NCI-H2107 (cell line): ENCODE results near the gene HOXC11.
A peak's percentile ranks its signal among the peaks of the same experiment; 100 is the strongest.

Experiments
- DNase-seq: peaks from one replicate; lab custom pipeline; 2025; lab: John Stamatoyannopoulos, UW

Gene HOXC11

GRCh38 chr12:53974084-53975063, 1.4 kb downstream of the HOXC11 start, which contains the start of gene HOTAIR:
Gene HOTAIR, minus strand, starts transcription at chr12:53974954.
- DNase-seq: no peak

GRCh38 chr12:53975064-53975471, 2.1 kb downstream of the HOXC11 start:
- no peak for DNase-seq

- no peak for DNase-seq
These were observed 2.7 kb downstream of the HOXC11 start for GRCh38 chr12:53975479-53976152.

GRCh38 chr12:53976172-53976822, 3.4 kb downstream of the HOXC11 start:
- DNase-seq: no peak

GRCh38 chr12:53976823-53977595, 4.1 kb downstream of the HOXC11 start:
- no peak for DNase-seq

- DNase-seq: no peak
These were observed 4.9 kb downstream of the HOXC11 start for GRCh38 chr12:53977596-53978445.

GRCh38 chr12:53978477-53979356, 5.8 kb downstream of the HOXC11 start:
- DNase-seq: no peak

GRCh38 chr12:53980104-53980801, 7.3 kb downstream of the HOXC11 start:
- no peak for DNase-seq

GRCh38 chr12:53980802-53981496, 8.0 kb downstream of the HOXC11 start:
- no peak for DNase-seq

GRCh38 chr12:53981634-53982565, 9.0 kb downstream of the HOXC11 start:
- no peak for DNase-seq

- DNase-seq: no peak
These were observed 10.0 kb downstream of the HOXC11 start for GRCh38 chr12:53982648-53983567.

- DNase-seq: no peak
These were observed 10.6 kb downstream of the HOXC11 start for GRCh38 chr12:53983568-53983949.

GRCh38 chr12:53983950-53984572, 11.1 kb downstream of the HOXC11 start:
- DNase-seq: no peak

GRCh38 chr12:53984901-53985691, 12.2 kb downstream of the HOXC11 start, which contains the start of gene HOXC10:
Gene HOXC10, plus strand, starts transcription at chr12:53985146. Its CDS starts 114 bp downstream, at chr12:53985260.
- peak; percentile 61 for DNase-seq

- DNase-seq: no peak
These were observed 12.7 kb downstream of the HOXC11 start for GRCh38 chr12:53985692-53985993.
